Type B pancreatic cell (in vitro differentiated cells): ENCODE measurements around the gene MCM6. TPM values are rescaled to one million over a fixed set of nuclear protein-coding genes. Genes with fewer than 3 reads are reported as not detected.

Source experiments
- DNase-seq: peaks from one replicate; pipeline ENCODE4 v3.0.0; 2021; ENCODE audit warnings: mixed read lengths; ENCODE audit not compliant: unreplicated experiment; ENCODE audit errors: extremely low spot score
- H3K27ac Mint-ChIP-seq: 2 replicates; pipeline ENCODE4 v1.8.0; 2021; ENCODE audit warnings: mild to moderate bottlenecking, mixed read lengths
- H3K27me3 Mint-ChIP-seq: 2 replicates; pipeline ENCODE4 v1.8.0; 2021; ENCODE audit warnings: mixed read lengths
- H3K36me3 Mint-ChIP-seq: 2 replicates; pipeline ENCODE4 v1.8.0; 2021; ENCODE audit warnings: mixed read lengths
- H3K4me1 Mint-ChIP-seq: one replicate; pipeline ENCODE4 v1.8.0; 2021; ENCODE audit warnings: mixed read lengths; ENCODE audit not compliant: unreplicated experiment
- H3K4me3 Mint-ChIP-seq: 2 replicates; pipeline ENCODE4 v1.8.0; 2021; ENCODE audit warnings: mild to moderate bottlenecking, mixed read lengths
- H3K9me3 Mint-ChIP-seq: 2 replicates; pipeline ENCODE4 v1.8.0; 2021; ENCODE audit warnings: mixed read lengths
- total RNA-seq: library from RNA; stranded (reverse); gene quantifications from 2 replicates; pipeline ENCODE4 v1.2.1, GENCODE V29; 2021; ENCODE audit warnings: low replicate concordance
- TF ChIP-seq, protein P1 (sequence below): fragments of 200-600 bp; sonication (generic); conservative IDR thresholded peaks from 2 replicates; pipeline ENCODE4 v1.5.0; 2021; ENCODE audit warnings: antibody characterized with exemption, mild to moderate bottlenecking

MCM6 gene
- total RNA-seq, 1 donor from 2014 or later: 54.9 TPM

DNA sequence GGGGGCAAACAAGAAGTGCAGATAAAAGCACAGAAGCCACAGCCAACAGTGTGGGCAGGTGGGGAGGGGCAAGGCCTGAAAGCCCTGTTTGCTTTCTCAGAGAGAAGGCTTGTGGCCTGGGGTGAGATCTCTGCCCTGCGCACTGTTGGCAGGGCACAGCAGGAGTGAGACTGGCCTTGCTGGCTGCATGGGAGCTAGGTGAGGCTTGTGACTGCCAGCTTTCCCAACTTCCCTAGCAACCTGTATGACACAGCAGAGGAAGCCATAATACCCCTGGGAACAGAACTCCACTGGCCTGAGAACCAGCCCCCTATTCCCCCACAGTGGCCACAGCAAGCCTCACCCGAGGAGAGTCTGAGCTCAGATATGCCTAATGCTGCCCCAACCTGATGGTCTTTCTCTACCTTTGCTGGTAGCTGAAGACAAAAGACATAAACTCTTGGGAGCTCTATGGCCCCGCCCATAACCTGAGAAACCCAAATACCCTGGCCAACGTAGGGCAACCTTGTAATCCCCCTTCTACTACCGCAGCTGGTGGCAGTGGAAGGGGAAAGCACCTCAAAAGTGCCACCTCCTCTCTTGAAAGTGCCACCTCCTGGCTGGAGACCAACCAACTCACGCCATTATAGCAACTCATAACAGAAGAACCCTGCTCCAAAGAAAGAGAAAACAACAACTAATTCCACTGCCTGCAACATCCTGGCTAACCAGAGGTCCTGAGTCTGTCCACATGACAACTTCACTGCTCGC is 83.7 kb downstream of the MCM6 start:
- no peak for DNase-seq
- Mint-ChIP-seq H3K27me3 (no peaks in the 10 kb centered on the region), H3K9me3 (peaks cover 3% of the 10 kb centered on the region), H3K4me3 (no peak overlapping the region), H3K27ac (peak overlapping the region; percentile 18), H3K36me3 (no peaks in the 10 kb centered on the region), H3K4me1 (no peaks in the 10 kb centered on the region)
- TF ChIP-seq, protein P1, sequence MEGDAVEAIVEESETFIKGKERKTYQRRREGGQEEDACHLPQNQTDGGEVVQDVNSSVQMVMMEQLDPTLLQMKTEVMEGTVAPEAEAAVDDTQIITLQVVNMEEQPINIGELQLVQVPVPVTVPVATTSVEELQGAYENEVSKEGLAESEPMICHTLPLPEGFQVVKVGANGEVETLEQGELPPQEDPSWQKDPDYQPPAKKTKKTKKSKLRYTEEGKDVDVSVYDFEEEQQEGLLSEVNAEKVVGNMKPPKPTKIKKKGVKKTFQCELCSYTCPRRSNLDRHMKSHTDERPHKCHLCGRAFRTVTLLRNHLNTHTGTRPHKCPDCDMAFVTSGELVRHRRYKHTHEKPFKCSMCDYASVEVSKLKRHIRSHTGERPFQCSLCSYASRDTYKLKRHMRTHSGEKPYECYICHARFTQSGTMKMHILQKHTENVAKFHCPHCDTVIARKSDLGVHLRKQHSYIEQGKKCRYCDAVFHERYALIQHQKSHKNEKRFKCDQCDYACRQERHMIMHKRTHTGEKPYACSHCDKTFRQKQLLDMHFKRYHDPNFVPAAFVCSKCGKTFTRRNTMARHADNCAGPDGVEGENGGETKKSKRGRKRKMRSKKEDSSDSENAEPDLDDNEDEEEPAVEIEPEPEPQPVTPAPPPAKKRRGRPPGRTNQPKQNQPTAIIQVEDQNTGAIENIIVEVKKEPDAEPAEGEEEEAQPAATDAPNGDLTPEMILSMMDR: no peak

DNA sequence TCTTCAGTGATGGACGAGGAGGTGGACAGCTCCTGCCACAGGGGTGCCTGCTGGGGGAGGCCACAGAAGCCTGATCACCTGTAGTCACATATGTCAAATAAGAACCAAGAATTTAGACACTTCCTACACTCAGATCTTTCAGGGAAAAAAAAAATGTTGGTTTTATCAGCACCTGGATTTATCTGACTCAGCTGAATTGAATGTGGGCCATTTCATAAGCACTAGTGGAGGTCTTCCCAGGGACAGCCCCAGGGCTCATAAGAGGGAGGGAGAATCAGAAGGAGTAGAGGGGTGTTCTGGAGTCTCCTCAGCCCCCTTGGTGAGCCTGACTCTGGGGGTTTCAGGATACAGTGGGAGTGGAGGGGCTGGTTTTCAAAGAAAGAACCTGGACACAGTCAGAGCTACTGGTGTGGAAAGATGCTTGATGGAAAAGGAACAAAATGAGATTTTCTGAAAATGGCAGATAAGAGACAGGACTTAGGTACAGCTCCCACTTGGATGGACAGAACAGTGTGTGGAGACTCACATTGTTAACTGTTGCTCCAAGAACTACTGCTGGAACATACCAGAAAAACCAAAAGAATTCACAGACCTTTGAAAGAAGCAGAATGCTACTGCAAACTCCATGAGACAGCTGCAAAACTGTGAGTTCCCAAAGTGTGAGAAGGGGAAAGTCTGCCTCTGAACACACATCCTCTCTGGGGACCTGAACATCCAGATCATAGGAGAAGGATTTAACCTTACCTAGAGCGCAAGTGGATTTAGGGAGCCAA is 84.6 kb downstream of the MCM6 start:
- H3K9me3 Mint-ChIP-seq: peaks cover 4% of the 10 kb centered on the region
- H3K27ac Mint-ChIP-seq: peak overlapping the region; percentile 27
- no peaks in the 10 kb centered on the region for H3K4me1 Mint-ChIP-seq
- DNase-seq: no peak
- no peak overlapping the region for H3K4me3 Mint-ChIP-seq
- H3K36me3 Mint-ChIP-seq: peaks cover 6% of the 10 kb centered on the region
- TF ChIP-seq, protein P1: no peak
- H3K27me3 Mint-ChIP-seq: no peaks in the 10 kb centered on the region

DNA sequence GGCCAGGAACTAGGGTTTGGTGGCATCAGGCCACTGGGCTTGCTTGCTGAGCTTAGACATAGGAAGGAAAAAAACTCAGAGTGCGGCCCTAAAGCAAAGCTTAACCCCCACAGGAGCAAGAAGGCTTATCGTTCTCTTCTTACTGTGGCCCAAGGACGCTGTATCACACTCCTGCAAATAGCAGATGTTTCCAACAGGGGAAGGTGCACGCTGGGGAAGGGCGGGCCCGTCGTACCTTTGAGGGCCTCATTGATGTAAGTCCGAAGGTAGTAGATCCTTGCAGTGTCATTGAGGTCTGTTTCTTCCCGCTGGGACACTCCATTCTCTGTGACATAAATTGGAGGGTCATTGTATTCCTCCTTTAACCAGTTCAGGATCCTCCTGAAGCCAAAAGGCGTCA is 85.8 kb downstream of the MCM6 start:
- no peak for DNase-seq
- TF ChIP-seq, protein P1: no peak
- H3K9me3 Mint-ChIP-seq: peaks cover 4% of the 10 kb centered on the region
- H3K4me1 Mint-ChIP-seq: no peaks in the 10 kb centered on the region
- H3K4me3 Mint-ChIP-seq: no peak overlapping the region
- peaks cover 13% of the 10 kb centered on the region for H3K36me3 Mint-ChIP-seq
- H3K27me3 Mint-ChIP-seq: no peaks in the 10 kb centered on the region
- no peak overlapping the region for H3K27ac Mint-ChIP-seq

Other genes starting within 250 kb of the MCM6 start
- 101 and 107 TPM in 2 replicates for gene UBXN4, start 134.6 kb downstream of the MCM6 start, total RNA-seq
- 2.8 and 7.2 TPM in 2 replicates for gene LCT, start 39.3 kb downstream of the MCM6 start, total RNA-seq
- gene DARS1, start 109.2 kb upstream of the MCM6 start, total RNA-seq: 46.0 and 58.4 TPM in 2 replicates
- 5.2 and 34.8 TPM in 2 replicates for gene CXCR4, start 241.7 kb upstream of the MCM6 start, total RNA-seq